GM21529 (cell line): Measurements from ENCODE around the gene CLN5.

Experiments
- ATAC-seq: cut with Tn5 transposase; IDR thresholded peaks from one replicate; pipeline ENCODE4 v1.9.1; 2021; ENCODE audit not compliant: unreplicated experiment

The CLN5 gene

DNA sequence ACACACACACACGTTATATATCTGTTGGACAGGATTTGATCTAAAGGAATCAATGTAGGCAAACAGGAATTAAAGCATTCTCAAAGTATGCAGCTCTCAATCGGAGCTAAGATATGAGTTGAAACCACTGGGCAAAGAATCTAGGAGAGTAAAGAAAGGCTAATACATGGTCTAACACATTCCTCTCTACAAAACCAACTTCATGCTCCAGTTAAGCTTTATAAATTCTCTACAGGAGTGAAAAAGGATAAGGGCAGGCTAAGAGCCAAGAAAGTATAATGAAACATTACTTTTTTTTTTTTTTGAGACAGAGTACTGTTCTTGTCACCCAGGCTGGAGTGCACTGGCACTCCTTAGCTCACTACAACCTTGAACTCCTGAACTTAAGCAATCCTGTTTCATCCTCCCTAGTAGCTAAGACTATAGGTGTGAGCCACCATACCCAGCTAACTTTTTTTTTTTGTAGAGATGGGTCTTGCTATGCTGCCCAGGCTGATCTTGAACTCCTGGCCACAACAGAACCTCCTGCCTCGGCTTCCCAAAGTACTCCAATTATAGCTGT lies 24.5 kb downstream of the CLN5 start:
- ATAC-seq, result no peak

DNA sequence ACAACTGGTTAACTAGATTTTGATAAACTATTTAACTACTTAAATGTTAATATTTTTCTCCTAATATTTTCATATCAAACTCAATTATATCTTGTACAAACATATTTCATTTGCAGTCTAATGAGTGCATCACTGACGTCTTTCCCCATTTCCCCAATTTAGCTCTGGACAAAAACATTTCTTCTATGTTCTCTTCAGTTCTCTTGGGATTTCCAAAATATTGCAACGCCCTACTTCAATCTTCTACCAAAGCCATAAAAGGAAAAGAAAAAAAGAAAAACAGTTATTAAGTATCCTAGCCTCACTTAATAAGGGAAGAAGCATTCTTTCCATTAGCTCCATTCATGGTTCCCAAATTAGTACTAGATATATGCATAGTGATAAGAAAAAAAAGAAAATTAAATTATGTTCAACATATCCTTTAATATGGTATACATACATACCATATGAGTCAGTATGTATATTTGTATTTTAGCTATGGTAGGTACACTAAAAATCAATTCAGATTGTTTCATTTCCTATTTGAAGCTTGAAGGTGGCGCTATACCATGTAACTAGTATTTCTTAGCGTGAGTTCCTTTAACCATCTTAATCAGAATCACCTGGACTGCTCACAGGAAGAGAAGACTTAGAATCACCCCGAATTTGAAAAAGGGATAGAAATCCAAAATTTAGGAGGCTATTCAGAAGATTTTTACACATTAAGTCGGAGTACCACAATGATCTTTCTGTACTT lies 25.2 kb downstream of the CLN5 start:
- ATAC-seq, result no peak

DNA sequence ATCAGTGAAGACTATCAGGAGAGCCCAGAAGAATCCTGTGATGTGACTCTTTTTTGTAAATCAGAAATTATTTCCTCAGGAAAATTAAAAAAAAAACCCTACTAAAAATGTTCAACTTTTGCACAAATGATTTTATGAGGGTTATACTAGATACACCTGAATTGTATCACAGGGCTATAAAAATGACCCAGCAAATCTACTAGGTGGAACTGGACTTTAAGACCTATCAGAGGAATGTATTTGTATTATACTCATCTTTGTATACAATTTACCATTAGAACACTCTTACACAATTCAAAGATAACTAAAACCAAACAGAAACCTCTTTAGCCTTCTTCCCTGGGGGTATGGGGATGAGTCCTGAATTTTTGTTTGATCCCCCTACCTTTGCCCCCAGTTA lies 27.9 kb downstream of the CLN5 start:
- no peak for ATAC-seq

DNA sequence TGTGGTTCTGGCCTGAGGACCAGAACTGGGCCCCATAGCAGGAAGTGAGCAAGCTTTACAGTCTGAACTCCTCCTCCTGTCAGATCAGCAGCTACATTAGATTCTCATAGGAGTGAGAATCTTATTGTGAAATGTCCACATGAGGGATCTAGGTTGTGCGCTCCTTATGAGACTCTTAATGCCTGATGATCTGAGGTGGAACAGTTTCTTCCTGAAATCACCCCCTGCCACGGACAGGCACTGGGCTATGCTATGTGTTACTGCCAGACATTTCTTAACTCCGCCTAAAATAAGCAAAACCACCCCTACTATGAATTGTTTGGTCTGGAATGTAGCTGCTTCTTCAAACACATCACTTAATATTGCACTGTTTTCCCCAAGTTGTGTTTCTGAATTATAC lies 30.5 kb downstream of the CLN5 start:
- no peak for ATAC-seq

DNA sequence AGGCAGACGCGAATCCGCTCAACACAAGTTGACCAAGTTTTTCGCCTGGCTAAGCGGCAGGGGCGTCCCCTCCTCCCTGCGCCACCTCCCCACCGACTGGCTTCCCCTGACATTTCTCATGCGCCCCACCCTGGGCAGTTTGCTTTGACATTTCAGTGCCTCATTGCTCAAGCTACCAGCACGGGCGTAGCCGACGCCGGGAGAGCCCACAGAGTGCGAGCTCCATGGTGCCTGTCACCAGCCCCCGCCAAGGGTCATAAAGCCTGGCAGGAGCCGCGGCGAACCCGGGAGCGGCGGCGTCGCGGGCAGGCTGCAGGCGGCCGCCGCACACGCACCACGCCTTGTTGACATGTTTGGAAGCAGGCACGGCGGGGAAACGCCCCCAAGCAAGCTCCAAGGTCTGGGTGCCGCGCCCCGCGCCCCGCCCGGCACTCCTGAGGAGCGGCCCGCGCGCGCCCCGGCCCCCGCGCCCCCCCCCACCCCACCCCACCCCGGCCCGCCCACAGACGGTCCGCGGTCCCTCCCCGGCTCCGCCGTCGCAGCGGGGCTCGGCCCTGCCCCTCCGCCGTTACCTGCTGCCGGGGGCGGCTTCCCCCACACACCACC lies 34.5 kb downstream of the CLN5 start:
- ATAC-seq, result peak; percentile 61

DNA sequence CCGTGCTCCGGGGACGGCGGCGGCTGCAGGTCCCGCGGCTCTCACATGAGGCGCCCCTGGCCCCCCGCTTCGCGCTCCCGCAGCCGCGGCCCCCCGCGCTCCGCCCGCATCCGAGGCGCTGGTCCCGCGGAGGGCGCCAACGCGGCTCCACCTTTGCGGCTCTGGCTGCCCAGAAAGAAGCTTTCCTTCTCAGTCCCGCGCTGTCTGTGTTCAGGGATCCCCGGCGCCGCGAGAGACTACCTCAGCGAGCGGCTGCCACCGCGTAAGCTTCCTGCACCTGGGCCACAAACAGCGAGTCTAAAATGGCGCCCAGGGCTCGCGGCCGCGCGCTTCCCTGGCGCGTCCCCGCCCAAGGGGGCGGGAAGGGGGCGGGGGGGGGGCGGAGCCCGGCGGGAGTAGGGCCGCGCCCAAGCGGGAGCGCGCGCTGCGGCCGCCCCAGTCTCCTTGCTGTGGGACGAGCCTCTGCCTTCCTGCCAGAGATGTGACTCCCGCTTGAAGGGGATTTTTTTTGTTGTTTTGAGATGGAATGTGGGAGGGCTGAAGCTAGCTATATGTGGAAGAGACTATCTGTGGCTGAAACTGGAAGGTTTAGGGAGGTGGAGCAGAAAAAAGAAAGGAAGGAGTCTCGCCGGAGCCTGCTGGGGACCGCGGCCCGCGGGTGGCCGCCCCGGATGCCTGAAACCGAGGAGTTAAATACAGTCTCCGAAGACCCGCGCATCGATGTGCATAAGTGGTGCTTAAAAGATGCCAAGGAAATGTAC lies 35.2 kb downstream of the CLN5 start, which contains the start of gene FBXL3:
Gene FBXL3 (minus strand): TSS at position 299 of the 761 bp plus-strand sequence. CDS start 5,299 bp downstream, outside the sequence.
- ATAC-seq, result peak; percentile 47

DNA sequence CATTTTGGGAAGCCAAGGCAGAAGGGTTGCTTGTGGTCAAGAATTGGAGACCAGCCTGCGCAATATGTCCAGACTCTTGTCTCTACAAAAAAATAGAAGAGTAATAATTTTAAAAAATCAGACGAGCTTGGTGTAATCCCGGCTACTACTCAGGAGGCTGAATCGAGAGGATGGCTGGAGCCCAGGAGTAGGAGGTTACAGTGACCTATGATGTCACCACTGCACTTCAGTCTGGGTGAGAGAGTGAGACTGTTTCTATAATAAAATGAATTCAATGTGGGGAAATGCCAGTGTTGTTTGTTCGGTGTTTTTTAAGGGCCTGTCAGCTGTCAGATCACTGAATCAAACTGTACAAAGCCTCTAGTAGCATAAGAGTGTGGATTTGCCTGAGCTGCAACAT lies 36.3 kb downstream of the CLN5 start:
- no peak for ATAC-seq

DNA sequence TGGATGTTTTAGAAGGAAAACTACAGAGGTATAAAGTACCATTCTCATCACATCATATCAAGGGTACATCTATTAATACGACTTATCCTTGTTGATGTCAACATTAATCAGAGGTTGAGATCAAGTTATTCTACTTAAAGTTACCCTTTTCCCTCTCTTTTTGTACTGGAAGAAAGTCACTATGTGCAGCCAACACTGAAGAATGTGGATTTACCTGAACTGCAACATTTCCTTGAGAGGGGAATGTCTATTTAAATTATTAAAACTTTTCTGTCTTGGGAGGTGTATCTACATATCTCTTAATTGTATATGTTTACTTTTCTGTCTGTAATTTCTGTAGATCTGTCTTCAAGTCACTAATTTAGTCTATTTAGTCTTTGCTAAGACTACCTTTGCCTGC lies 37.6 kb downstream of the CLN5 start:
- no peak for ATAC-seq

DNA sequence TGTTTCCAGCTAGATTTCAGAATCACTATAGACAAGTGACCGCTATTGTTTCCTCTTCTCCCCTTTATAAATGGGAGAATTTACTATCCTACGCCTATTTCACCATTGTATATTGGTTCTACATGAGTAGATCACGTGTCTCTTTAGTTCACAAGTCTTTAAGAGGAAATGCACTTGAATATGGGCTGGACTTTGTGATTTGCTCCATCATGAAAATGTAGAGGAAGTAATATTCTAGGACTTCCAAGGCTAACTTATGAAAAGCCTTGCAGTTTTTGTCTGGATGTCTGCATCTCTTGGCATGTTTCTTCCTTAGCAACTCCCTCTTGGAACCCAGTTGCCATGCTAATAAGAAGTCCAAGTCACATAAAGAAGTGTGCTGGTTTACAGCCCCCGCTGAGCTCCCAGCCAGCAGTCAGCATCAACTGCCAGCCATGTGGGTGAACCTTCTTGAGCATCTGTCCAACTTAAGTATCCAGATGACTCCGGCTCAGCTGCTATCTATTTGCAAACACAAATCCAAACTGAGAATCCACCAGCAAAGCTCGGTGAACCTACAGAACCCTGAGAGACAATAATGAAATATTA lies 39.9 kb downstream of the CLN5 start:
- ATAC-seq, result no peak

DNA sequence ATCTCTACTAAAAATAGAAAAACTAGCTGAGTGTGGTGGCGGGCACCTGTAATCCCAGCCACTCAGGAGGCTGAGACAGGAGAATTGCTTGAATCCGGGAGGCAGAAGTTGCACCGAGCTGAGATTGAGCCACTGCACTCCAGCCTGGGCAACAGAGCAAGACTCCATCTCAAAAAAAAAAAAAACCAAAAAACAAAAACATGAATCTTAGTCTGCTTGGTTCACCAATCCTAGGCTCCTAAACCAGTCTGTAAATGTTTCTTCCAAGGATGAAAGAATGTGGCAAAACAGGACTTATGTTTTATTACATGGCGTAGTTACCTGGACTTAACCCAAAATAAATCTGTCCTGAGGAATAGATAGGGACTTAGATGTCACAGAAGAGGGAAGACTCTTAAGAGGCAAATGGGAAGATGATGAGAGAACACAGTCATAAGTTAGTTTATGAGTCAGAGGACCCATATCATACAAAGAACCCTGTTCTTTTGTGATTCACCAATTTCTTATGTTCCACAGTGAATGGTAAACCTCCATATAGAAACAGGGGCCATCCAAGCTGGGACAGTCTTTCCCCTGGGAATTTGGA lies 41.9 kb downstream of the CLN5 start:
- ATAC-seq, result no peak

DNA sequence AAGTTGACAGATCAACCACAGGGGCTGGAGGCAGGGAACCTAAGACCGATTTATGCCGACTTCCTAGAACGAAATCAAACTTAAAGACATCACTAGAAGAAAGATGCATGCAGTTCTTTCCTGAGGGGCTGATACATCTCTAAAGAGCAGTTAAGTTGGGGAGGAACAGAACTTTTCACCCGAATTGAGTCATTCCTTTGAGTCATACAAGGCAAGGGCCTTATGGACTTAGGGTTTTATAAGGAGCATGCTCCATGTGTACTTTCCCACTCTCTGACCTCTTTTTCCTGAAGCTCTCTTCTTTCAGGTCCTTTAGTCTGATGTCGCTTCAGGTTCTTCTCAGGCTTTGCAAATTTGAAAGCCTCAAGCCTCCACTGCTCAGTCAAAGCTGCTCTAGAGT lies 43.0 kb downstream of the CLN5 start:
- no peak for ATAC-seq

DNA sequence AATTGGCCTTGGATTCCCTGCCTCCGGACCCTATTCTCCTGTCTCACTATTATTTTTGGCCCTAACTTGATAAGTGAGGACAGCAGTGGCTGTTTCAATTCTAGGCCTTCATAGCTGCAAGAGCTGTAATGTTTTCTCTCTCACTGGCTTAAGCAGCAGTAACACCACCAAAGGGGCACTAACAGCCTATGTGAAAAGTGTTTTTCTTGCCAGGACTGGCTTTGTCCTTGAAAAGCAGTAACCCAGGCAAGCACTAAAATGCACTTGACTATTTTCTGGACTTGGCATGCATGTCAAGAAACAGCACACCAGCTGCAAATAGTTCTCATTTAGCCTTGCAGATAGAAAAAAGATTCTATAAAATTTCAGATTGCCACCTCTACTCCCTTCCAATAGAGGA lies 44.4 kb downstream of the CLN5 start:
- no peak for ATAC-seq

DNA sequence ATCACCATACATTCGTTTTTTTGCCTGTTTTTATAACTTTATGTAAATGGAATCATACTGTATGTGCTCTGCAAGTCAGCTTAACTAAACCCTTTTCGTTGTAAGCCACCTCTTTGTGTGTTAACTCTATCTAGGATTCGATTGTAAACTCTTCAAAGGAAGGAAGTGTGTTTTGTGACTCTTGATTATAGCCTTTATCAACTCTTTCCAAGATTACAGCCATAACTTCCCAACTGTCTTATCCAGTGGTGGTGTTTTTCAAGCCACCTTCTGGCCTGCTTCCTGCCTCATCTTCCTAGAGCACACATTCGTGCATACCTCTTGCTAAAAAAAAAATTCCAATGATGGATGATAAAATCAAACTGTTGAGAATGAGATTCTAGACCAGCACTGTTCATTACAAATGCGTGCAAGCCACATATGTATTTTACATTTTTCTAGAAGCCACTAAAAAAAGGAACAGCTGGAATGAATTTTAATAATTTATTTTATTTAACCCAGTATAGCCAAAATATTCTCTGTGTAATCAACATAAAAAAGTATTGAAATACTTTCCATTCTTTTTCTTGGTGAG lies 47.1 kb downstream of the CLN5 start:
- ATAC-seq, result no peak

DNA sequence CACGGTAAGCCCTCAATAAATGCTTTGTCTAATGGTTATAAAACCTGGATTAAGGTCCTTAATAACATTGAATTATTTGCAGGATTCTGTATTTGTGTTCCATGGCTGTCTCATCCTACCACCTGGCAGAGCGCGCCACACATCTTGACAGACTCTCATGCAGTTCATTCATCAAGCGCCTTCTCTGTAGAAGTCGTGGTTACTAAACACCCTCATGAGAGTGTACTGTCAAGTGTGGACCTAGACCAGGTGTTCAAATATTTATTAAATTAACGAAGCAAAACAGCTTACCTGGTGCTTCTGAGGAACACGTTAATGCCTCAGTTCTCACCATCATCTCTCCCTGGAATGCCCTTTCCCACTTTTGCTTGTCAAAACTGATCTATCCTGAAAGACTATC lies 48.2 kb downstream of the CLN5 start:
- no peak for ATAC-seq

DNA sequence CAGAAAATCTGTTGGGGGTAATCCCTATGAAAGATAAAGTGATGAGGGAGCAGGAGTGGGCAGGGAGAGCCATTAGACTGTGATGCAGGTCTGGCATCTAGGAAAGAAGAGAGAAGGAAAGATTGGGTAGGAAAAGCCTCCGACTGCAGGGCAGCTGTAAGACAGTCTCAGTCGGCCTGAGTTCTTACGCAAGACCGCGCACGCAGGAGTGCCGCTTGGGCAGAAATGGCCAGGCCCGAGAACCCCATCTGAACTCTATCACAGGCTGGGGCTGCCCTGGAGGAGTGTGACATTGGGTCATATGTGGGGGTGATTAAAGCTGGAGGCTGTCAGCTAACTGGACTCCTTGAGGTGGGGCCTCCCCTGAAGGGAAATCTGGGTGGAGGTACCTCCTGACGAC lies 49.0 kb downstream of the CLN5 start:
- ATAC-seq, result no peak

DNA sequence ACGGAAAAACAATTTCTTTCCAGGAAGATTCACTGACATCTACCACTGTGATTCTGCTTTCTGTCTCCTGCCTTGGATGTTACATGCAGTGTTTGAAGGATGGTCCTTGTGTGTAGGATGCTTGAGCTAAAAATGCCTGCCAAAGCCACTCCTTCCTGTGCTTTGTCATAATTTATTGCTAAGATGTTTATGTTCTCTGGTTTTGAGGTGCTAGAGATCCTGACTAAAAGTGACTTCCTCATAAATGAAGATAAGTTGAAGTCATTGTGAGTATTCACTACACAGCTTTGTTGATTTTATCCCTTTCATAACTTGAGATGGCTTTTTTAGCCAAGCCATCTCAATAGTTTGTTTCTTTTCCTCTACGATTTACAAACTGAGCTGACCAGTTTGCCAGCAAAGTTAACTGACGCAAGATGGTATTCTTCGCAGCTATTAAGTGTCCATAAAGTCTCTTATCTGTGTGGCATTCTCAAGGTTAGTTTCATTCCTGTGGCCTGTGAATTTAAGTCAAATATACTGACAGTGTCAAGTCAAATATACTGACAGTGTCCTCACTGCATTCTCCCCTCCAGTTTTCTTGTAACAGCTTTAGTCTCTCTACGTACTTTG lies 50.8 kb downstream of the CLN5 start:
- no peak for ATAC-seq

DNA sequence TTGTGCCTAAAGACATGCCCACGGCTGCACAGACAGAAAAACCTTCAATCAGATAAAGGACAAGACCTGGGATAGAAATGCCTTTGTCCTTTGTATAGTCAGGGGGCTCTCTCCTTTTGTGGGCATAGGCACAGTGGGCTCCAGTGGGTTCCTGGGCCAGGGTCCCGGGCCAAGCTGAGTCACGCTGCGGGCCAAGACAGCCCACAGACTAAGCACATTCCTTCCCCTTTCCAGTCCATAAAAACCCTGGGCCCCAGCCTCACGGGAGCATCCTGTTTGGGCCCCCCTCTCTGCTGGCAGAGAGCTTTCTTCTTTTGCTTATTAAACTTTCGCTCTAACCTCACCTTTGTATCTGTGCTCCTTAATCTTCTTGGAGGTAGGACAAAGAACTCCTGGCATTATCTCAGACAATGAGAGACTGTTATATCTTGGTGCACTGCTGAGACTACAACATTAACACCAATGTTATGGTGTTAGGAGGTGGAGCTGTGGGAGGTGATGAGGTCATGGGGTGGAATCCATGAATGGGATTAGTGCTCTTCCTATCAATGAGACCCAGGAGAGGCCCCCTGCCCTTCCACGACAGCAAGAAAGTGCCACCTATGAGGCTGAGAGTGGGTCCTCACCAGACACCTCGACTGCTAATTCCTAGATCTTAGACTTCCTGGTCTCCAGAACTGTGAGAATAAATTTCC lies 55.9 kb downstream of the CLN5 start:
- no peak for ATAC-seq

DNA sequence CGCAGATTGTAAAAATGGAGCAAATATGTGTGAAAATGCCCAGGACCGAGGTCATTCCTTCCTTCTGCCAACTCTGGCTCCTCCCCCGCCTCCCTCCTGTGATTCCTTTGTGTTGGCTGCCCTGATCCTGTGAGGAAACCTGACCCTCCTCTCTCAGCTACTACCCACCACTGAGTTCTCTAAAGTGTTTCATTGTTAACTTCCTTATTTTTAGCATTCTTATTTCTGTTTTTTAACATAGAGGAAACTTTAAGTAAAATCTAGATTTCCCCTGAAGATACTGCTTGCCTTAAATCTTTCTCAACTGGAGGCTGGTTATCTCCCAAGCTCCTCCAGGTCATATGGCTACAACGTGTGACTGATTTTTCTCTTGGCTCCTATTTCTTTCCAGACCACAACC lies 56.8 kb downstream of the CLN5 start:
- ATAC-seq, result no peak

DNA sequence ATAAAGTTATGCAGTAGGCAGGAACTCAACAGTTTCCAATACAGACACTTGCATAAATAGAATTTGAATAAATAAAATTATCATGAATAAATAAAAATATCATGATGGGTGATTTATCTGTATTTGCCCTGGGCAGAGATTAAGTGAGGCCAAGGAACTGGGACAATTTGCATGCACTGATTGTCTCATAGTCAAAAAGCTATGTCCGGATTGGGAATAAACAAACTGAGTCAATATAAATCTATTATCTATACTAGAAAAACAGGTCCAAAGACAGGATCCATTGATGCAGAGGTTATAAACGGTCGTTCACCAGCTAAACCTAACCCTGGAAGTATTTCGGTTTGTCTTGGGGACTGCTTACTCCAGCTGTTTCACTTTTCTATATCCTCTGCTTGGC lies 61.3 kb downstream of the CLN5 start:
- no peak for ATAC-seq
